Stimulated activated CD4-positive, alpha-beta T cell treated with anti-CD3 and anti-CD28 coated beads, TNF-alpha, amount 100 ng/mL, for 48 hours (primary cell): Measurements from ENCODE around the gene MYO1G.

Experiments
- DNase-seq, 3 donors: peaks; one replicate each; pipeline ENCODE4 v3.0.0-alpha.2; 2020; ENCODE audit warnings: low read depth in 3 of 3

The MYO1G gene

GRCh38 chr7:44981035-44981706 lies 2.4 kb upstream of the MYO1G start:
- no peak for DNase-seq

GRCh38 chr7:44980393-44981034 lies 1.7 kb upstream of the MYO1G start:
- peak; percentile 68 to 84 (median 71) for DNase-seq

- DNase-seq = no peak
These were observed 922 bp upstream of the MYO1G start for GRCh38 chr7:44979481-44980392.

- DNase-seq = no peak
These were observed 868 bp downstream of the MYO1G start for GRCh38 chr7:44977959-44978335.

- peak; percentile 61 to 81 (median 74) for DNase-seq
These were observed 1.4 kb downstream of the MYO1G start for GRCh38 chr7:44977304-44977958.

GRCh38 chr7:44976746-44977196 lies 2.0 kb downstream of the MYO1G start:
- DNase-seq = no peak

- no peak for DNase-seq
These were observed 2.6 kb downstream of the MYO1G start for GRCh38 chr7:44976040-44976745.

GRCh38 chr7:44975331-44976039 lies 3.3 kb downstream of the MYO1G start:
- no peak for DNase-seq

- no peak for DNase-seq
These were observed 4.3 kb downstream of the MYO1G start for GRCh38 chr7:44974549-44974948.

GRCh38 chr7:44973610-44974401 lies 5.0 kb downstream of the MYO1G start:
- peak in 1 of 3 donors; percentile 38 for DNase-seq

- DNase-seq = no peak
These were observed 6.3 kb downstream of the MYO1G start for GRCh38 chr7:44972562-44972961.

- no peak for DNase-seq
These were observed 6.8 kb downstream of the MYO1G start for GRCh38 chr7:44971902-44972441.

GRCh38 chr7:44971188-44971901 lies 7.5 kb downstream of the MYO1G start:
- DNase-seq = no peak

GRCh38 chr7:44970523-44971051 lies 8.2 kb downstream of the MYO1G start:
- no peak for DNase-seq

GRCh38 chr7:44969701-44970522 lies 8.9 kb downstream of the MYO1G start:
- no peak for DNase-seq

- no peak for DNase-seq
These were observed 9.6 kb downstream of the MYO1G start for GRCh38 chr7:44969049-44969700.
